Suprapubic skin (tissue), 4 donors: Measurements from ENCODE around the gene MEIKIN. TPM values are rescaled to one million over a fixed set of nuclear protein-coding genes. Genes with fewer than 3 reads are reported as not detected.
A peak's percentile ranks its signal among the peaks of the same experiment; 100 is the strongest.

ENCODE experiments used
- DNase-seq, 2 donors: peaks; one replicate each; pipeline ENCODE4 v3.0.0-alpha.2; 2019; ENCODE audit warnings: low spot score in 2 of 2
- H3K27ac ChIP-seq: fragments of 200-600 bp; sonication (generic); one replicate; pipeline ENCODE4 v1.5.1; 2019
- H3K27me3 ChIP-seq: fragments of 200-600 bp; sonication (generic); one replicate; pipeline ENCODE4 v1.5.1; 2019
- H3K36me3 ChIP-seq: fragments of 200-600 bp; sonication (generic); one replicate; pipeline ENCODE4 v1.5.1; 2019
- H3K4me1 ChIP-seq: fragments of 200-600 bp; sonication (generic); one replicate; pipeline ENCODE4 v1.5.1; 2019
- H3K4me3 ChIP-seq: fragments of 200-600 bp; sonication (generic); one replicate; pipeline ENCODE4 v1.5.1; 2019; ENCODE audit warnings: mild to moderate bottlenecking
- H3K9me3 ChIP-seq: fragments of 200-600 bp; sonication (generic); one replicate; pipeline ENCODE4 v1.5.1; 2019
- EP300 ChIP-seq: sonication (generic); formaldehyde crosslinking; IDR thresholded peaks from one replicate; pipeline ENCODE4 v1.6.1; 2017; ENCODE audit warnings: antibody characterized with exemption
- POLR2A ChIP-seq, 2 donors: fragments of 450-650 bp; IDR thresholded peaks; one replicate each; pipeline ENCODE4 v1.6.1; 2017; ENCODE audit warnings: antibody characterized with exemption in 2 of 2, mild to moderate bottlenecking in 2 of 2, moderate library complexity in 2 of 2
- POLR2AphosphoS5 ChIP-seq, 3 donors: sonication (generic); formaldehyde crosslinking; IDR thresholded peaks; one replicate each; pipeline ENCODE4 v1.6.1; 2017; ENCODE audit warnings: antibody characterized with exemption in 3 of 3
- WGBS: methylation state at CpG from one replicate; pipeline ENCODE4 v1.1.5; 2018; 5-methylcytosine and 5-hydroxymethylcytosine counted together
- total RNA-seq, 4 donors: library from RNA; depleted of rRNA; stranded (reverse); fragments of >200 nt; gene quantifications; one replicate each; pipeline ENCODE4 v1.1.0, GENCODE V29; 2016
- TF ChIP-seq, protein P1 (sequence below), 2 donors: fragments of 200-600 bp in 1 of 2; fragments of 450-650 bp in 1 of 2; sonication (generic) in 1 of 2; IDR thresholded peaks; one replicate each; pipeline ENCODE4 v1.5.1; 2016 to 2019; ENCODE audit warnings: antibody characterized with exemption in 2 of 2, mild to moderate bottlenecking in 1 of 2, moderate library complexity in 1 of 2

MEIKIN gene
- total RNA-seq, 4 donors from 2014 or later = not detected

DNA sequence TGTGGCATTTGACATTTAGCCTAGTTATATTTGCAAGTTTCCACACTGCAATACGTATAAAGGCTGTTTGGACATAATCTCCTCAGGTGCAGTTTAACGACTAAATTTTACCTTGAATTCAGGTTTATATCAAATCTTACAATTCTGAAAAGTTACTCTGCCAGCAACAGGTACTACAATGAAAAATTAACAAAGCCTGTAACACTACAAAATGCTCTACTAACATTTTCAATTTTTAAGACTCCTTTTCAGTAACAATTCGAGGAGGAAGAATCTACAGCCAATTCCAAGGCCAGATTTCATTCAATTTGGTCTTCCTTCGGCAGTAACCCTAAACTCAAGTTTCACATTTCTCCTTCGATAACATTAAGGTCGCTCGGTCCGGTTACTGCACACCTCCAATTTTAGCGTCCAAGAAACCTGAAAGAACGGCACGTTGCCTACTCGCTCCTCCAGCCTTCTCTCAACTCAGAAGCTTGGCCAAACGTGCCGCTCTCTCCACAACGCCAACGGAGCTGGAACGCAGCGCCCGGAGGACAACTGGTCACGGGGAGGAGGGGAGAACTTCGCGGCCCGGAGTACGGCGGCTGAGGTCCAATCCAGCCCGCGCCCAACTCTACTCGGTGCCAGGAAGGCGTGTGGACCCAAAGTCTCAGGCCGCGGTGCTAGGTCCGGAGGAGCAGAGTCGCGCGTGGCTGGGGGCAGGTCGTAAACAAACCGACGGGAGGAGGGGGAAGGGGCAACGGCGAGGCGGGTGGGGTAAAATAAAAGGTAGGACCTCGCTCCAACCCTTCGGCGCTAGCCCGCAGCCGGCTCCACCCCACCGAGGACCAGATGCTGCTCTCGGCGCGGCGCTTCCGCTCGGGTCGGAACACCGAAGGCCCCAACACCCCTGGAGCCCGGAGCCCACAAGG lies 149.3 kb downstream of the MEIKIN start:
- no peaks in the 10 kb centered on the region for H3K27me3 ChIP-seq
- DNase-seq = peak; percentile 89 to 94
- no peak for TF ChIP-seq EP300
- TF ChIP-seq POLR2A (IDR thresholded peaks at IDR 0.05) = no peak
- peak in 1 of 3 donors; percentile 48 for TF ChIP-seq POLR2AphosphoS5 (IDR thresholded peaks at IDR 0.05)
- TF ChIP-seq, protein P1, sequence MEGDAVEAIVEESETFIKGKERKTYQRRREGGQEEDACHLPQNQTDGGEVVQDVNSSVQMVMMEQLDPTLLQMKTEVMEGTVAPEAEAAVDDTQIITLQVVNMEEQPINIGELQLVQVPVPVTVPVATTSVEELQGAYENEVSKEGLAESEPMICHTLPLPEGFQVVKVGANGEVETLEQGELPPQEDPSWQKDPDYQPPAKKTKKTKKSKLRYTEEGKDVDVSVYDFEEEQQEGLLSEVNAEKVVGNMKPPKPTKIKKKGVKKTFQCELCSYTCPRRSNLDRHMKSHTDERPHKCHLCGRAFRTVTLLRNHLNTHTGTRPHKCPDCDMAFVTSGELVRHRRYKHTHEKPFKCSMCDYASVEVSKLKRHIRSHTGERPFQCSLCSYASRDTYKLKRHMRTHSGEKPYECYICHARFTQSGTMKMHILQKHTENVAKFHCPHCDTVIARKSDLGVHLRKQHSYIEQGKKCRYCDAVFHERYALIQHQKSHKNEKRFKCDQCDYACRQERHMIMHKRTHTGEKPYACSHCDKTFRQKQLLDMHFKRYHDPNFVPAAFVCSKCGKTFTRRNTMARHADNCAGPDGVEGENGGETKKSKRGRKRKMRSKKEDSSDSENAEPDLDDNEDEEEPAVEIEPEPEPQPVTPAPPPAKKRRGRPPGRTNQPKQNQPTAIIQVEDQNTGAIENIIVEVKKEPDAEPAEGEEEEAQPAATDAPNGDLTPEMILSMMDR (IDR thresholded peaks at IDR 0.05) = no peak
- H3K27ac ChIP-seq = peak overlapping the region; percentile 99
- peak overlapping the region; percentile 87 for H3K4me3 ChIP-seq
- H3K9me3 ChIP-seq = no peaks in the 10 kb centered on the region
- peaks cover 28% of the 10 kb centered on the region for H3K4me1 ChIP-seq
- WGBS = under 1% methylated on average over 46 of the region's 56 CpGs
- H3K36me3 ChIP-seq = no peaks in the 10 kb centered on the region

DNA sequence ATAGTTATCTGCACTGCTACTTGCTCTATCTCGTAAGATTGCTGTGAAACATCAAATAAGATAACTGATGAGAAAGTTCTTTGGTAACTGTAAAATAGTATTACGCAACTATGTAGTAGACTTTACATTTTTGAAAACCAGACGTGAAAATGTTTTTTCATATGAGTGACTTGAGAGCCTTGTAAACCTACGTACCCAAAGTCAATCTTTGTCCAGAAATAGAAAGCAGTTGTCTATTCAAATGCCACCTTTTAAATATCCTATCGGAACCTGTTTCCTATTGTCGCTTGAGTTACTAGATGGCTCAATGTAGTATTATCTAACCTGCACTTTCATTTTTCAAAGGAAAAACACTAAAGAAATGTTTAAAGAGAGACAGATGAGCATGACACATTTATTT lies 150.2 kb downstream of the MEIKIN start:
- no peaks in the 10 kb centered on the region for H3K27me3 ChIP-seq
- no peaks in the 10 kb centered on the region for H3K9me3 ChIP-seq
- DNase-seq = no peak
- H3K4me1 ChIP-seq = peaks cover 28% of the 10 kb centered on the region
- H3K27ac ChIP-seq = no peak overlapping the region
- TF ChIP-seq EP300 (no peak), POLR2AphosphoS5 (IDR thresholded peaks at IDR 0.05) (no peak), POLR2A (IDR thresholded peaks at IDR 0.05) (no peak)
- TF ChIP-seq, protein P1 (IDR thresholded peaks at IDR 0.05) = no peak
- WGBS = 36% methylated on average over 6 of the region's 6 CpGs
- no peaks in the 10 kb centered on the region for H3K36me3 ChIP-seq
- H3K4me3 ChIP-seq = peak overlapping the region; percentile 87

DNA sequence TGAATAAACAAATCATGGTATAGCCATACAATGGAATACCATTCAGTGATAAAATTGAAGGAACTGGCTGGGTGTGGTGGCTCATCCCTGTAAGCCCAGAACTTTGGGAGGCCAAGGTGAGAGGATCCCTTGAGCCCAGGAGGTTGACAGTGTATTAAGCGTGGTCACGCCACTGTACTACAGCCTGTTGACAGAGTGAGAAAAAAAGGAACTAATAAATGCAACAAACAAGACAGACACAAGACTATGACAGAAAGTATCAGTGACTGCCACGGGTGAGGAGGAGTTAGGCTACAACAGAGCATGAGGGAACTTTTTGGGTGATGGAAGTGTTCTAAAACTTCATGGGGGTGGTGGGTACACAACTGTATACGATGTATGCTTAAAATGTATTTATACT lies 150.9 kb downstream of the MEIKIN start:
- H3K4me1 ChIP-seq = peaks cover 28% of the 10 kb centered on the region
- no peak for DNase-seq
- H3K9me3 ChIP-seq = no peaks in the 10 kb centered on the region
- no peak overlapping the region for H3K27ac ChIP-seq
- TF ChIP-seq POLR2AphosphoS5 (IDR thresholded peaks at IDR 0.05) = no peak
- no peaks in the 10 kb centered on the region for H3K27me3 ChIP-seq
- WGBS = 72% methylated on average over 4 of the region's 4 CpGs
- H3K36me3 ChIP-seq = no peaks in the 10 kb centered on the region
- peak overlapping the region; percentile 87 for H3K4me3 ChIP-seq

DNA sequence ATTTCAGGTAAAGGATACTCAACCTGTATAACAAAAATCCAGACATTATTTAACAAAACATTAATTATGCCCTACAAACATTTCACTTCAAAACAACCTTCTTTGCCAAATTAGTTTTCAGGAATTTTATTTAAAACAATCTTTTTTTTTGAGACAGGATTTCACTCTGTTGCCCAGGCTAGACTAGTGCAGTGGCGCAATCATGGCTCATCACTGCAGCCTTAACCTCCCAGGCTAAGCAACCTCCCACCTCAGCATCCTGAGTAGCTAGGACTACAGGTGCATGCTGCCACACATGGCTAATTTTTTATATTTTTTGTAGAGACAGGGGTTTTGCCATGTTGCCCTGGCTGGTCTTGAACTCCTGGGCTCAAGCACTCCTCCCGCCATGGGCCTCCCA lies 152.6 kb downstream of the MEIKIN start:
- no peak for TF ChIP-seq POLR2A (IDR thresholded peaks at IDR 0.05)
- DNase-seq = no peak
- Histone ChIP-seq H3K9me3 (no peaks in the 10 kb centered on the region), H3K27ac (no peak overlapping the region), H3K4me1 (peaks cover 27% of the 10 kb centered on the region), H3K4me3 (no peak overlapping the region), H3K36me3 (no peaks in the 10 kb centered on the region), H3K27me3 (no peaks in the 10 kb centered on the region)
- 100% methylated on average over 2 of the region's 2 CpGs for WGBS

DNA sequence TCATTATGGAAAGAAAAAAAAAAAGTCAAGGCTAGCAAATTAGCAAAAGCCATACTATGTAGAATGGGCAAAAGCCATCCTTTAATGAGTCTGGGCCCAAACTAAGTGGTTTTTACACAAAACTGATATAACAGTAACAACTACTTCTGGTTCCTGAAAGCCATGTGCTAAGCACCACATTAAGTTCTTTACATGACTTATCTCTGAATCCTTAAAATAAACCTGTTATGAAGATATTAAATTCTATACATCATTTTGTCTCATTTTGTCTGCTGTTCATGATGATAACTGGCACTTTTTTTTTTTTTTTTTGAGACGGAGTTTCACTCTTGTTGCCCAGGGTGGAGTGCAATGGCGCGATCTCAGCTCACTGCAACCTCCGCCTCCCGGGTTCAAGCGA lies 153.6 kb downstream of the MEIKIN start:
- Histone ChIP-seq H3K4me1 (peaks cover 25% of the 10 kb centered on the region), H3K9me3 (no peaks in the 10 kb centered on the region), H3K27me3 (no peaks in the 10 kb centered on the region), H3K36me3 (no peaks in the 10 kb centered on the region), H3K4me3 (no peak overlapping the region), H3K27ac (no peak overlapping the region)
- no peak for DNase-seq
- TF ChIP-seq EP300 = no peak
- TF ChIP-seq POLR2AphosphoS5 (IDR thresholded peaks at IDR 0.05) = no peak
- no peak for TF ChIP-seq POLR2A (IDR thresholded peaks at IDR 0.05)
- TF ChIP-seq, protein P1 (IDR thresholded peaks at IDR 0.05) = no peak
- WGBS = 96% methylated on average over 6 of the region's 6 CpGs

DNA sequence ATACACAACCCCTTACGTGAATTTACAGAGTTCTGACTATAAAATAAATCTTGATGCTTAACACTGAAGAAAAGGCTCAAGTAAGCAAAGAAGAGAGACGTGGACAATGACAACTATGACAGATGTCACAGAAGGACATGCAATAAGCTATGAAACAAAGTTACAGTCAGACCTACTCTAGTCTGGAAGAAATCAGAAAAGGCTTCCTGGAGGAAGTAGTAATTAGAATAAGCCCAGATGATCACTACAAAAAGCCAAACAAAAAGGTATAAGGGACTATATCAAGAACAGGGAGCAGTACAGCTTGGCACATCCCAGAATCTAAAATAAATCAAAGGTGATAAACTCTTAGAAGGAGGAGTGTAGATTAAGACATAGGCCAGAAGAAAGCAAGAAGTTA lies 154.9 kb downstream of the MEIKIN start:
- H3K27ac ChIP-seq = no peak overlapping the region
- peaks cover 21% of the 10 kb centered on the region for H3K4me1 ChIP-seq
- WGBS = 97% methylated on average over 2 of the region's 2 CpGs
- no peak for DNase-seq
- H3K36me3 ChIP-seq = no peaks in the 10 kb centered on the region
- TF ChIP-seq EP300 (no peak), POLR2A (IDR thresholded peaks at IDR 0.05) (no peak), POLR2AphosphoS5 (IDR thresholded peaks at IDR 0.05) (no peak)
- TF ChIP-seq, protein P1 (IDR thresholded peaks at IDR 0.05) = no peak
- no peaks in the 10 kb centered on the region for H3K9me3 ChIP-seq
- no peaks in the 10 kb centered on the region for H3K27me3 ChIP-seq
- no peak overlapping the region for H3K4me3 ChIP-seq
